ENCODE measurements around the gene KREMEN1.

DNA sequence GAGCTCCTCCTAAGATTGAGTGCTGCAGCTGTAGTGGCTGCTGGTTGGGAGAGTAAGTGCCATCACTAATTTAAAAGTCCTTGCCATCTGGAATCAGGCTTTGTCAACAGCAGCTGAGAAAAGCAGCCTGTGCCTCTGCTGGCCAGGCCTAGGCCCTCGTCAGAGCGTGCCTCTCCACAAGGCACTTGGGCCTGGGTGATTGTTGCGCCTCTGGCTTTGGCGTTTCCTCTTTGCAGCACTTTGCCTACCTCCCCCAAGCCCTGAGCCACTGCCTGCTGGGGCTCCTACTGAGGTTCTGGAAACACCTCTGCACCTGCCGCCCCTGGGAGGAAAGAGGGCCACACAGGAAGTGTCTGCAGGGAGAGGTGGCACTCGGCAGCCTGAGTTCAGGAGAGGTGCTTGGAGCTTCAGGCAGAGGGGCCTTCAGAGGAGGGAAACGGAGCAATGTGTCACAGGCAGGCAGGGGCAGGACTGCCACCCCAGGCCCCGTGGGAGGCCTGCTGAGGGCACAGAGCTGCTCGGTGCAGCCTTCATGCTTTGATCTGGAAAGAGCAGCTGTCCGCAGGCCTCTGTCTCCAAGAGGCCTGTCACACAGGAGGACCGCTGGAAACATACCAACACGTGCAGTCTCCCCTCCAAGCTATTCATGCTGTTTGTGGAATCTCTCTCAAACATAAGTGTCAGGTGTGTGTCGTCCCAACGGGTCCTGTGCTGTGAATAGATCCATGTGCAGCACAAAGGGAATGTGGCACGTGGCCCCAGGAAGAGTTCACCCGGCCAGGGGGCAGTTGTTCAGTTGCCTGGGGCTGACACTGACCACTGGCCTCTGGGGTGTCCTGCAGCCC is 71.3 kb downstream of the KREMEN1 start:
- no peak for TF ChIP-seq POLR2A (IDR thresholded peaks at IDR 0.05)
- TF ChIP-seq, protein P1, sequence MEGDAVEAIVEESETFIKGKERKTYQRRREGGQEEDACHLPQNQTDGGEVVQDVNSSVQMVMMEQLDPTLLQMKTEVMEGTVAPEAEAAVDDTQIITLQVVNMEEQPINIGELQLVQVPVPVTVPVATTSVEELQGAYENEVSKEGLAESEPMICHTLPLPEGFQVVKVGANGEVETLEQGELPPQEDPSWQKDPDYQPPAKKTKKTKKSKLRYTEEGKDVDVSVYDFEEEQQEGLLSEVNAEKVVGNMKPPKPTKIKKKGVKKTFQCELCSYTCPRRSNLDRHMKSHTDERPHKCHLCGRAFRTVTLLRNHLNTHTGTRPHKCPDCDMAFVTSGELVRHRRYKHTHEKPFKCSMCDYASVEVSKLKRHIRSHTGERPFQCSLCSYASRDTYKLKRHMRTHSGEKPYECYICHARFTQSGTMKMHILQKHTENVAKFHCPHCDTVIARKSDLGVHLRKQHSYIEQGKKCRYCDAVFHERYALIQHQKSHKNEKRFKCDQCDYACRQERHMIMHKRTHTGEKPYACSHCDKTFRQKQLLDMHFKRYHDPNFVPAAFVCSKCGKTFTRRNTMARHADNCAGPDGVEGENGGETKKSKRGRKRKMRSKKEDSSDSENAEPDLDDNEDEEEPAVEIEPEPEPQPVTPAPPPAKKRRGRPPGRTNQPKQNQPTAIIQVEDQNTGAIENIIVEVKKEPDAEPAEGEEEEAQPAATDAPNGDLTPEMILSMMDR (IDR thresholded peaks at IDR 0.05 in 4 of 5, conservative IDR thresholded peaks at IDR 0.05 in 1 of 5) = no peak
